Activated naive CD4-positive, alpha-beta T cell (primary cell): ENCODE measurements around the gene GAN.

Experiments used
- DNase-seq, 4 experiments: peaks; one replicate each; lab custom pipeline; 2025; lab: John Stamatoyannopoulos, UW

The GAN gene

GRCh38 chr16:81314603-81315270, at the start of gene GAN:
GAN (plus strand) TSS chr16:81314962; CDS start chr16:81315114, 152 bp downstream.
- peak; percentile 72 to 87 (median 81) for DNase-seq

GRCh38 chr16:81265052-81265451, 49.7 kb upstream of the GAN start:
- DNase-seq, result no peak

GRCh38 chr16:81265658-81266451, 48.9 kb upstream of the GAN start:
- no peak for DNase-seq

GRCh38 chr16:81266680-81267095, 48.1 kb upstream of the GAN start:
- no peak for DNase-seq

GRCh38 chr16:81268509-81268908, 46.3 kb upstream of the GAN start:
- no peak for DNase-seq

- DNase-seq, result no peak
These were observed 41.4 kb upstream of the GAN start for GRCh38 chr16:81273223-81273950.

- DNase-seq, result no peak
These were observed 39.7 kb upstream of the GAN start for GRCh38 chr16:81275064-81275532.

- DNase-seq, result no peak
These were observed 39.0 kb upstream of the GAN start for GRCh38 chr16:81275795-81276194.

GRCh38 chr16:81276323-81276722, 38.4 kb upstream of the GAN start:
- no peak for DNase-seq

GRCh38 chr16:81277541-81278080, 37.2 kb upstream of the GAN start:
- DNase-seq, result no peak

- DNase-seq, result no peak
These were observed 36.2 kb upstream of the GAN start for GRCh38 chr16:81278526-81278925.

- DNase-seq, result no peak
These were observed 35.4 kb upstream of the GAN start for GRCh38 chr16:81279392-81279791.

GRCh38 chr16:81280393-81280792, 34.4 kb upstream of the GAN start:
- no peak for DNase-seq

- no peak for DNase-seq
These were observed 31.7 kb upstream of the GAN start for GRCh38 chr16:81283044-81283443.

GRCh38 chr16:81284995-81285600, 29.7 kb upstream of the GAN start:
- DNase-seq, result no peak

GRCh38 chr16:81286190-81286589, 28.6 kb upstream of the GAN start:
- DNase-seq, result no peak

- DNase-seq, result no peak
These were observed 23.6 kb upstream of the GAN start for GRCh38 chr16:81291117-81291516.

- DNase-seq, result no peak
These were observed 21.8 kb upstream of the GAN start for GRCh38 chr16:81292936-81293335.

GRCh38 chr16:81293909-81294802, 20.6 kb upstream of the GAN start:
- DNase-seq, result no peak

GRCh38 chr16:81296631-81297030, 18.1 kb upstream of the GAN start:
- no peak for DNase-seq

- DNase-seq, result no peak
These were observed 7.0 kb upstream of the GAN start for GRCh38 chr16:81307770-81308169.
